GM12864 (cell line): ENCODE measurements around the gene SMG6.

Experiments used
- DNase-seq: peaks from one replicate; pipeline ENCODE4 v3.0.0-alpha.2; 2011; ENCODE audit warnings: low read depth
- H3K4me3 ChIP-seq: 2 replicates; pipeline ENCODE4 v1.5.1; 2011; ENCODE audit warnings: mild to moderate bottlenecking, low read depth, low read length, control low read depth
- TF ChIP-seq, protein P1 (sequence below): IDR thresholded peaks from 2 replicates; pipeline ENCODE4 v1.5.1; 2011; ENCODE audit warnings: low read depth, mild to moderate bottlenecking, moderate library complexity, low read length, control low read depth, inconsistent platforms; ENCODE audit errors: missing control alignments

SMG6 gene

DNA sequence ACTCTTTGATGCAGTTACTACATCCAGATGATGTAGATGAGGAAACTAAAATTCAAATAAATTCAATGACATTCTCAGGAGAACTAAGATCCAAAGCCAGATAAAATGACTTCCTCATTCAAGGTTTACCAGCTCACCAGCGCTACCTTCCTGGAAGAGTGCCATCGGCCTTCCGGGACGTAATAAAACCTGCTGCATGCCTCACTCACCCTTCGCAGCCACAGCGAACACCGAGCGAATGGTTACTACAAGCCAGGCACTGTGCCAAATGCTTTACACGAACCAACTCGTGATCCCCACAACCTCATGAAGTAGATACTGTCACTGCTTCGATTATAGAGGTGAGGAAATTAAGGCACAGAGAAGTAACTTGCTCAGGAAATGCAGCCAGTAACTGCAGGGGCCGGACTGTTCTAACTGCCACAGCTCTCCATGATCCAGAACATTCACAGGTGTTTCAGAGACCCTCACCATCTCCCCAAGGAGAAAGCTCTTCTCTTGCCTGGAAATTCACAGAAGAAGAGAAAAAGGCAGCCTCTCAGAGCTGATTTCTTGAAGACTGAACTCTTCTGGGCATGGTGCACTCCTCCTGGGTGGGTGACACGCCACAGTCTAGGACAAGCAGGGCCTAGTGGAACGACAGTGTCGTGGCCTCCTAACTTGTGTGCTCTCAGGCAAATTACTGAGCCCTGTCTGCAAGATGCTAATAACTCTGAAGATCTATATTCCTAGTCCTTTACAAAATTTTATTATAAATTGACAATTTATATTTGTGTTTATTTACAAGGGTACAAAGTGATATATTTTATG lies 201.9 kb downstream of the SMG6 start:
- no peak for DNase-seq
- TF ChIP-seq, protein P1, sequence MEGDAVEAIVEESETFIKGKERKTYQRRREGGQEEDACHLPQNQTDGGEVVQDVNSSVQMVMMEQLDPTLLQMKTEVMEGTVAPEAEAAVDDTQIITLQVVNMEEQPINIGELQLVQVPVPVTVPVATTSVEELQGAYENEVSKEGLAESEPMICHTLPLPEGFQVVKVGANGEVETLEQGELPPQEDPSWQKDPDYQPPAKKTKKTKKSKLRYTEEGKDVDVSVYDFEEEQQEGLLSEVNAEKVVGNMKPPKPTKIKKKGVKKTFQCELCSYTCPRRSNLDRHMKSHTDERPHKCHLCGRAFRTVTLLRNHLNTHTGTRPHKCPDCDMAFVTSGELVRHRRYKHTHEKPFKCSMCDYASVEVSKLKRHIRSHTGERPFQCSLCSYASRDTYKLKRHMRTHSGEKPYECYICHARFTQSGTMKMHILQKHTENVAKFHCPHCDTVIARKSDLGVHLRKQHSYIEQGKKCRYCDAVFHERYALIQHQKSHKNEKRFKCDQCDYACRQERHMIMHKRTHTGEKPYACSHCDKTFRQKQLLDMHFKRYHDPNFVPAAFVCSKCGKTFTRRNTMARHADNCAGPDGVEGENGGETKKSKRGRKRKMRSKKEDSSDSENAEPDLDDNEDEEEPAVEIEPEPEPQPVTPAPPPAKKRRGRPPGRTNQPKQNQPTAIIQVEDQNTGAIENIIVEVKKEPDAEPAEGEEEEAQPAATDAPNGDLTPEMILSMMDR: no peak
- no peak overlapping the region for H3K4me3 ChIP-seq

DNA sequence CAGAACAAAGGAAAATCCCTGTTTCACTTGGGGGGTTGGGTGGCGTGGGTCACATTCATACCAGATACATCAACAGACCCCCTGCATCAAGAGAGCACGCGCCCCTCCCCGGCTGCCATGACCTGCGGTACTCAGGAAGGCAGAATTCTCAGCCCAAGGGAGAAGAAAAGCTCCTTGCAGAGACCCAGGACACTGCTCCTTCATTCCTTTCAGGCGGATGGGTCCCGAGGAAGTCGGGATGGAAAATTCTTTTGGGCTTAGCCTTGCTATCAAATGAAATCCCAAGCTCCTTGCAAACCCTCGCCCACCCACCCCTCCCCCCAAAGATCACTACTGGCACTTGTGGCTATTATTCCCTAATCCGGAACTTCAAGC lies 208.1 kb downstream of the SMG6 start:
- no peak for DNase-seq
- TF ChIP-seq, protein P1: no peak
- H3K4me3 ChIP-seq: no peak overlapping the region

DNA sequence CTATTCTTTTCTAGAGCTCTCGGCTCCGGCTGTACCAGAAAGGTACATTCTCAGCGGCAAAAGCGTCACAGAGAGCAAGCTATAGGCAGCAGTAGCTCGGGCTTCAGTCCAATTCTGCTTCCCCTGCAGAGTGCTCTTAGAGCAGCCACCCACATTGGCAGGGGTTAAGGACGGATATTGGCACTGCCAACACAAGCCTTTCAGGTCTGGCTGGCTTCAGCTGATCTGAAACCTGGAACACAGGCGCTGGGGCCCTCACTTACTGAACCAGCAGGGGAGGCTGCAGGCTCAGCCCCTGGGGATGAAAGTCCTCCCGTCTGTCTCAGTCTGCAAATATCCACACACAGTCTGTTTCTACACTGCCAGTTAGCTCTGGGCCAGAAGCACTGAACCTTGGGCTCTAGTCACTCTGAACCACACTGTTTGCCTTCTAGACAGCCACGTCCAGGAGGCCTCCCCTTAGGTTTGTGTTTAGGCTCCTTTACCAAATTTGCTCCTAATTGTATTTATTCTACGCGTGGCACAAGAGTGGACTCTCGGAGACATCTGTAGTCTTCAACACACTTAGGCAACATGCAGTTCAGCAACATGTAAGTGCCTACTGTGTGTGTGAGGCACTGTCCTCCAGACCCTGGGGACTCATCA lies 208.6 kb downstream of the SMG6 start:
- no peak for DNase-seq
- TF ChIP-seq, protein P1: peak; percentile 60
- no peak overlapping the region for H3K4me3 ChIP-seq

DNA sequence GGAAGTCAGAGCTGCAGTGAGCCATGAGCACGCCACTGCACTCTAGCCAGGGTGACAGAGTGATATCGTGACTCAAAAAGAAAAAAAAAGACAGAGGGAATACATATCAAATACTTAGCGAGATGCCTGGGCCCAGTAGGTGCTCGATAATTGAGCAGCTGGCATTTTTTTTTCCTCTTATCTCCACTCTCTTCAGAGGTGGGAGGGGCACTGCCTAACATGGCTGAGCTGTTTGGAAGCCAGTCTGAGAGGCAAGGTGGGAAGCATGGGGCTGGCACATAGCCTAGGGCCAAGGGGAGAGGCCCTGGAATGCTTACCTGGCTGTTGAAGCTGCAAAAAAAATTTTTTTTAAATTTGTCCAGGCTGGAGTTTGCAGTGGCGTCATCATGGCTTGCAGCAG lies 210.2 kb downstream of the SMG6 start:
- no peak for DNase-seq
- TF ChIP-seq, protein P1: no peak
- H3K4me3 ChIP-seq: no peak overlapping the region

DNA sequence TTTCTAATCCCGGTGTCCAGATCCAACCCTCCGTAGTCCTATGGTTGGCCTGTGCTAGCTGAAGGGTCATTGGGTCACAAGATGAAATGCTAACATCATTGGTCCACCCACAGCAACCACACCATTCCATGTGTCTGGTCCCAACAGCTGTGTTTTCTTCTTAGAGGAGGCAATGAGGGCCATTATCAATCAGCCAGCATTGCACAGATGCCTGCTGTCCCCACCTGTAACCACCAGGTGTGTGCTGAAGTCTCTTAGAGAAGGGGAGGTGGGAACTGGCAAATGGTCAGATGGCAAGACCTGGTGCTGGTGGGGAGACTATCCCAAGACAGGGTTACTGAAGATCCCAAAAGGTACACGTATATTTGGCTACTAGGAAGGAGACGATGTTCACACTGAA lies 211.3 kb downstream of the SMG6 start:
- TF ChIP-seq, protein P1: peak; percentile 20
- no peak overlapping the region for H3K4me3 ChIP-seq
- DNase-seq: no peak

DNA sequence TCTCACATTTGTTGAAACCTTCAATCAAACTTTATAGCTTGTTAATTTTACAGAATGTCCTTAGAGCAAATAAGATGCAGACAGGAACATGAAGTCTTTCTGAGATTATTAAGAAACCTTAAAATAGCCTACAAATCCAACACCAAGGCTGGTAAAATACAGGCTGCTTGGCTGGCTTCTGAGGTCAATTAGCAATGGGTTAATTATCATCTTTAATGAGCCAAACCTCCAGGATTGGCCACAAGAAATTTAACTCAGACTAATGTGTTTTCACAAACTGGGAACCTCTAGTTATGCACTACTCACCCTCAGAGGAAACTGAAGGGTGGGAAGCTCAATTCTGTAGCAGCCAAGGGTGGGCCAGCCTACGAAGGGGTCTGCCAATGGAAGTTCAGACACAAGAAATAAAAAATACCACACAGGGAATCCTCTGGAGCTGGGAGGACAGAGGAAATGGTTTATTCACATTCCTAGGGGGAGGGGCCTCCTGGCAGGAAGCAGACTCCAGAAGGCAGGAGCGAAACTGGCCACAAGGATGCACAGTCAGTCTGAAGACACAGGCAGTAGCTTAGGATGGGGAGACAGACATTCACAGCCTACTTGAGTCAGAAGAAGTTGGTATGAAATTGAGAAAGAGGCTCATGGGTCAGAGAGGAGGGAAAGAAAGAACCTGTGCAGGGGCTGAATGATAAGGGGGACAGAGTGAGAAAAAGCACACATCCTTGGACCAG lies 212.6 kb downstream of the SMG6 start:
- no peak for DNase-seq
- H3K4me3 ChIP-seq: peak overlapping the region; percentile 63; the same call in 1 of the 2 replicates
- TF ChIP-seq, protein P1: no peak
